ENCODE results near the gene COL4A2.

Gene COL4A2

GRCh38 chr13:110454227-110454859 lies 147.3 kb downstream of the COL4A2 start:
- Mint-ChIP-seq H3K36me3 (ENCODE audit: low read depth) (peaks cover 18% of the 10 kb centered on the region), H3K27me3 (ENCODE audit: low read depth) (no peaks in the 10 kb centered on the region), H3K4me3 (no peak overlapping the region), H3K27ac (no peak overlapping the region), H3K9me3 (no peaks in the 10 kb centered on the region), H3K4me1 (peaks cover 5% of the 10 kb centered on the region)
- TF ChIP-seq CTCF (IDR thresholded peaks at IDR 0.05; ENCODE audit: unreplicated experiment in 3 of 3): no peak

GRCh38 chr13:110454956-110455355 lies 147.9 kb downstream of the COL4A2 start:
- no peak for TF ChIP-seq CTCF (IDR thresholded peaks at IDR 0.05; ENCODE audit: unreplicated experiment in 3 of 3)
- peaks cover 5% of the 10 kb centered on the region for H3K4me1 Mint-ChIP-seq

GRCh38 chr13:110455444-110455843 lies 148.4 kb downstream of the COL4A2 start:
- peaks cover 5% of the 10 kb centered on the region for H3K4me1 Mint-ChIP-seq
- H3K9me3 Mint-ChIP-seq: no peaks in the 10 kb centered on the region
- H3K4me3 Mint-ChIP-seq: no peak overlapping the region
- TF ChIP-seq CTCF (IDR thresholded peaks at IDR 0.05; ENCODE audit: unreplicated experiment in 3 of 3): no peak
- no peaks in the 10 kb centered on the region for H3K27me3 Mint-ChIP-seq (ENCODE audit: low read depth)
- H3K27ac Mint-ChIP-seq: peak overlapping the region in 1 of 3 experiments; percentile 45
- peaks cover 18% of the 10 kb centered on the region for H3K36me3 Mint-ChIP-seq (ENCODE audit: low read depth)

More at GRCh38 chr13:110454956-110455355, 147.9 kb downstream of the COL4A2 start:
- peak overlapping the region in 1 of 3 experiments; percentile 45 for H3K27ac Mint-ChIP-seq
- H3K36me3 Mint-ChIP-seq (ENCODE audit: low read depth): peaks cover 18% of the 10 kb centered on the region
- no peak overlapping the region for H3K4me3 Mint-ChIP-seq
- no peaks in the 10 kb centered on the region for H3K27me3 Mint-ChIP-seq (ENCODE audit: low read depth)
- no peaks in the 10 kb centered on the region for H3K9me3 Mint-ChIP-seq

DNA sequence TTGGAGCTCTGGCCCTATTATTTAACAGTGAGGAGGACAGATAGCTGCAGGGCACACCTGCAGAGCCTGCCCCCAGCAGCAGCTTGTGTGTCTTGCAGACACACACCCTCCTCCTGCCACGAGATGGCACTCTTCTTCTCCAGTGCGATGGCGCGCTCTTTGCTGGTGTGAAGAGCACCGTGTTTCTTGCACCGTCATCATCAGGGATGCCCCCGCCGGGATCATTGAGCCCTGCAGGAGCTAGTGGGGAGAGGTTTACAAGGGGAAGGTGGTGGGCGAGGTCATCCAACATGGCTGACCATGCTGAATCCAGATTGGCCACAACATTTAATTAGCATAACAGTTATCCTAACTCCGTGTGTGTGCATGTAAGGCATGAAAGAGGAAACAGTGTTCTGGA lies 148.9 kb downstream of the COL4A2 start:
- H3K36me3 Mint-ChIP-seq (ENCODE audit: low read depth): peaks cover 18% of the 10 kb centered on the region
- peak overlapping the region in 2 of 3 experiments; percentile 3 to 6 for H3K4me3 Mint-ChIP-seq
- H3K27me3 Mint-ChIP-seq (ENCODE audit: low read depth): no peaks in the 10 kb centered on the region
- no peaks in the 10 kb centered on the region for H3K9me3 Mint-ChIP-seq
- TF ChIP-seq CTCF (IDR thresholded peaks at IDR 0.05; ENCODE audit: unreplicated experiment in 3 of 3): peak; percentile 68 to 79 (median 76)
- peaks cover 5% of the 10 kb centered on the region for H3K4me1 Mint-ChIP-seq
- peak overlapping the region in 2 of 3 experiments; percentile 0 to 1 for H3K27ac Mint-ChIP-seq

DNA sequence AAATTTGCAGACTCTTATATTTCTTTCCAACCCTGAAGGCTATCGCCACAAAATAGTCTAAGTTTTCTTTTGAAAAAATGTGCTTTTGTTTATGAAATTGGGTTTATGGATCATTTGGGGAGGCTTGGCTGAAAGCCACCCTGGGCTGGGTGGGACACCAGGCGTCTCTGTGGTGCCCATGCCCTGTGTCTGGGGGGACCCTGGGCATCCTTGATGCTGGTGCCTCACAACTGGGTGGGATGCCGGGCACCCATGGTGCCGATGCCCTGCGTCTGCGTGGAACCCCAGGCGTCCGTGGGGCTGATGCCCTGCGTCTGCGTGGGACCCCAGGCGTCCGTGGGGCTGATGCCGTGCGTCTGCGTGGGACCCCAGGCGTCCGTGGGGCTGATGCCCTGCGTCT lies 149.5 kb downstream of the COL4A2 start:
- peaks cover 5% of the 10 kb centered on the region for H3K4me1 Mint-ChIP-seq
- no peaks in the 10 kb centered on the region for H3K27me3 Mint-ChIP-seq (ENCODE audit: low read depth)
- no peak overlapping the region for H3K27ac Mint-ChIP-seq
- no peak overlapping the region for H3K4me3 Mint-ChIP-seq
- H3K9me3 Mint-ChIP-seq: no peaks in the 10 kb centered on the region
- H3K36me3 Mint-ChIP-seq (ENCODE audit: low read depth): peaks cover 13% of the 10 kb centered on the region
- no peak for TF ChIP-seq CTCF (IDR thresholded peaks at IDR 0.05; ENCODE audit: unreplicated experiment in 3 of 3)

- H3K27me3 Mint-ChIP-seq (ENCODE audit: low read depth): no peaks in the 10 kb centered on the region
- no peak overlapping the region for H3K4me3 Mint-ChIP-seq
- no peak overlapping the region for H3K27ac Mint-ChIP-seq
Measured at GRCh38 chr13:110457361-110457760, 150.3 kb downstream of the COL4A2 start.

More at GRCh38 chr13:110457361-110457760, 150.3 kb downstream of the COL4A2 start:
- TF ChIP-seq CTCF (IDR thresholded peaks at IDR 0.05; ENCODE audit: unreplicated experiment in 3 of 3): no peak
- Mint-ChIP-seq H3K9me3 (no peaks in the 10 kb centered on the region), H3K36me3 (ENCODE audit: low read depth) (peaks cover 13% of the 10 kb centered on the region), H3K4me1 (peaks cover 5% of the 10 kb centered on the region)
